Measurements from ENCODE around the gene CXorf49. TPM values are rescaled to one million over a fixed set of nuclear protein-coding genes. Genes with fewer than 3 reads are reported as not detected.
"Not testable (repeated sequence)": the region's sequence is repeated elsewhere in the genome, so short reads cannot be mapped to it uniquely, and the experiment has no call there.

The CXorf49 gene
- not detected for total RNA-seq

GRCh38 chrX:71718185-71718584 is at the start of gene CXorf49:
CXorf49 (minus strand) TSS chrX:71718285; CDS start chrX:71718151, 134 bp downstream.
- TF ChIP-seq CTCF (IDR thresholded peaks at IDR 0.05; ENCODE audit: low read depth) = not testable (repeated sequence)

GRCh38 chrX:71763049-71763448 is 45.0 kb upstream of the CXorf49 start, which contains the start of gene CXorf49B:
CXorf49B (plus strand) TSS chrX:71763349; CDS start chrX:71763424, 75 bp downstream.
- TF ChIP-seq CTCF (IDR thresholded peaks at IDR 0.05; ENCODE audit: low read depth) = not testable (repeated sequence)

GRCh38 chrX:71679575-71680207 is 38.4 kb downstream of the CXorf49 start:
- TF ChIP-seq CTCF (IDR thresholded peaks at IDR 0.05; ENCODE audit: low read depth) = no peak

GRCh38 chrX:71671938-71672337 is 46.1 kb downstream of the CXorf49 start:
- no peak for TF ChIP-seq CTCF (IDR thresholded peaks at IDR 0.05; ENCODE audit: low read depth)

- TF ChIP-seq CTCF (IDR thresholded peaks at IDR 0.05; ENCODE audit: low read depth) = no peak
Measured at GRCh38 chrX:71671043-71671780, 46.9 kb downstream of the CXorf49 start.

GRCh38 chrX:71669492-71669891 is 48.6 kb downstream of the CXorf49 start:
- no peak for TF ChIP-seq CTCF (IDR thresholded peaks at IDR 0.05; ENCODE audit: low read depth)

- TF ChIP-seq CTCF (IDR thresholded peaks at IDR 0.05; ENCODE audit: low read depth) = no peak
Measured at GRCh38 chrX:71668248-71668595, 49.9 kb downstream of the CXorf49 start.

Data from subcutaneous adipose tissue (tissue), 4 donors.